ENCODE data around the gene PROM2.

- TF ChIP-seq ZFX (IDR thresholded peaks at IDR 0.05), result no peak
- TF ChIP-seq, protein P1, sequence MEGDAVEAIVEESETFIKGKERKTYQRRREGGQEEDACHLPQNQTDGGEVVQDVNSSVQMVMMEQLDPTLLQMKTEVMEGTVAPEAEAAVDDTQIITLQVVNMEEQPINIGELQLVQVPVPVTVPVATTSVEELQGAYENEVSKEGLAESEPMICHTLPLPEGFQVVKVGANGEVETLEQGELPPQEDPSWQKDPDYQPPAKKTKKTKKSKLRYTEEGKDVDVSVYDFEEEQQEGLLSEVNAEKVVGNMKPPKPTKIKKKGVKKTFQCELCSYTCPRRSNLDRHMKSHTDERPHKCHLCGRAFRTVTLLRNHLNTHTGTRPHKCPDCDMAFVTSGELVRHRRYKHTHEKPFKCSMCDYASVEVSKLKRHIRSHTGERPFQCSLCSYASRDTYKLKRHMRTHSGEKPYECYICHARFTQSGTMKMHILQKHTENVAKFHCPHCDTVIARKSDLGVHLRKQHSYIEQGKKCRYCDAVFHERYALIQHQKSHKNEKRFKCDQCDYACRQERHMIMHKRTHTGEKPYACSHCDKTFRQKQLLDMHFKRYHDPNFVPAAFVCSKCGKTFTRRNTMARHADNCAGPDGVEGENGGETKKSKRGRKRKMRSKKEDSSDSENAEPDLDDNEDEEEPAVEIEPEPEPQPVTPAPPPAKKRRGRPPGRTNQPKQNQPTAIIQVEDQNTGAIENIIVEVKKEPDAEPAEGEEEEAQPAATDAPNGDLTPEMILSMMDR (conservative IDR thresholded peaks at IDR 0.05), result no peak
These were observed 884 bp downstream of the PROM2 start for GRCh38 chr2:95275151-95275515.
